Common myeloid progenitor, CD34-positive (primary cell): ENCODE measurements around the gene TWF2.

ENCODE experiments used
- CTCF ChIA-PET: fragments of 350-600 bp; sonication (Branson Sonifier 250); formaldehyde crosslinking; loops from one replicate; lab custom pipeline; 2021; ENCODE audit warnings: antibody characterized with exemption; lab: Charles Lee
- POLR2A ChIA-PET: fragments of 350-600 bp; sonication (Branson Sonifier 250); formaldehyde crosslinking; loops from one replicate; lab custom pipeline; 2021; ENCODE audit warnings: antibody characterized with exemption; lab: Charles Lee
- DNase-seq, 3 donors: peaks; one replicate each; pipeline versions ENCODE4 v3.0.0 to v3.0.0-alpha.2; 2013
- H3K27ac ChIP-seq, 2 experiments: 1 replicate in 1 of 2; 2 replicates in 1 of 2; pipeline ENCODE4 v1.7.0; 2013; ENCODE audit warnings: inconsistent platforms in 2 of 2, low read length in 2 of 2, mild to moderate bottlenecking in 2 of 2, low read depth in 1 of 2, moderate library complexity in 1 of 2; ENCODE audit not compliant: severe bottlenecking in 2 of 2, insufficient read depth in 1 of 2, poor library complexity in 1 of 2
- H3K27me3 ChIP-seq, 5 experiments: replicated peaks in 2 of 5; 1 replicate in 3 of 5; 2 replicates in 2 of 5; pipeline versions ENCODE4 v1.6.1 to v1.7.0; 2013; ENCODE audit warnings: low read length in 4 of 5, mild to moderate bottlenecking in 2 of 5, moderate library complexity in 2 of 5, inconsistent platforms in 1 of 5; ENCODE audit not compliant: insufficient read depth in 5 of 5, control insufficient read depth in 4 of 5
- H3K36me3 ChIP-seq, 4 experiments: 1 replicate in 2 of 4; 2 replicates in 2 of 4; pipeline versions ENCODE4 v1.6.1 to v1.7.0; 2013; ENCODE audit warnings: low read length in 3 of 4, control low read depth in 1 of 4, mild to moderate bottlenecking in 1 of 4; ENCODE audit not compliant: control insufficient read depth in 4 of 4, insufficient read depth in 4 of 4
- H3K4me1 ChIP-seq, 4 experiments: 1 replicate in 3 of 4; 2 replicates in 1 of 4; pipeline versions ENCODE4 v1.6.1 to v1.7.1; 2013; ENCODE audit warnings: low read length in 3 of 4, mild to moderate bottlenecking in 3 of 4, control low read depth in 1 of 4, inconsistent platforms in 1 of 4, moderate library complexity in 1 of 4; ENCODE audit not compliant: control insufficient read depth in 4 of 4, insufficient read depth in 4 of 4; ENCODE audit errors: control extremely low read depth in 1 of 4
- H3K4me3 ChIP-seq, 7 experiments: 1 replicate in 4 of 7; 2 replicates in 3 of 7; pipeline versions ENCODE4 v1.5.1 to v1.7.0; 2013; ENCODE audit warnings: mild to moderate bottlenecking in 7 of 7, low read length in 6 of 7, moderate library complexity in 6 of 7, inconsistent platforms in 2 of 7, low read depth in 2 of 7, control low read depth in 1 of 7; ENCODE audit not compliant: insufficient read depth in 4 of 7, control insufficient read depth in 1 of 7; ENCODE audit errors: extremely low read depth in 1 of 7
- H3K9me3 ChIP-seq, 5 experiments: 1 replicate in 4 of 5; 2 replicates in 1 of 5; pipeline versions ENCODE4 v1.6.1 to v1.7.1; 2013; ENCODE audit warnings: low read length in 4 of 5, mild to moderate bottlenecking in 2 of 5, inconsistent platforms in 1 of 5, low read depth in 1 of 5, moderate library complexity in 1 of 5; ENCODE audit not compliant: control insufficient read depth in 4 of 5, insufficient read depth in 2 of 5; ENCODE audit errors: control extremely low read depth in 1 of 5
- WGBS: methylation state at CpG from one replicate; pipeline ENCODE4 v1.1.5; 2013; ENCODE audit not compliant: insufficient coverage; 5-methylcytosine and 5-hydroxymethylcytosine counted together

Gene TWF2

DNA sequence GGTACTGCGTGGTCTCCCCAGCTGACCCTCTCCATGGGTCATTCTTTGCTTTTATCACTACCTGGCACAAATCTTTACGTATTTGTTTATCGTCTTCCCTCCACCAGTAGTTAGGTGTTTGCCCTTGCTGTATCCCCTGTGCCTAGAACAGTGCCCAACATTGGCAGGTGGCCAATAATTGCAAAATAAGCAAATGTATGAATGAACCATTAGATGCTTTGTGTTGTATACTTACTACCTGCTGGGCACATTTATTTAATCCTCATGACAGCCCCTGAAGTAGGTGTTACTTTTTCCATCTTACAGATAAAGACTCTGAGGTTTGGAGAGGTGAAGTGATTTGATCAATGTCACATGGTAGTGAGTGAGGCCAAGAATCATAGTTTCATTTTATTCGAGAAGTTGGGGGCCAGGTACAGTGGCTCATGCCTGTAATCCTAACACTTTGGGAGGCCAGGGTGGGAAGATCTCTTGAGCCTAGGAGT, 2.0 kb upstream of the TWF2 start:
- no peak for DNase-seq
- no peaks in the 10 kb centered on the region for H3K27me3 ChIP-seq
- H3K36me3 ChIP-seq = peaks cover 0 to 3% (median 0%) of the 10 kb centered on the region in 4 experiments
- ChIA-PET POLR2A (interaction anchor here (0.9 to 1.3 kb wide), 2 partner anchors 12 to 43 kb away, joined by 3 to 4 read pairs; no protein-coding TSS in a partner anchor), CTCF (interaction anchor here (0.9 to 15.4 kb wide), 9 partner anchors 9 to 207 kb away, joined by 3 to 161 read pairs (median 5); partner anchors contain the start of gene WDR82)
- no peaks in the 10 kb centered on the region for H3K9me3 ChIP-seq
- no peak overlapping the region for H3K4me3 ChIP-seq
- peak overlapping the region in 1 of 2 experiments; percentile 18 for H3K27ac ChIP-seq
- WGBS = 96% methylated on average over 4 of the region's 4 CpGs
- H3K4me1 ChIP-seq = peaks cover 2 to 66% (median 57%) of the 10 kb centered on the region in 4 experiments

DNA sequence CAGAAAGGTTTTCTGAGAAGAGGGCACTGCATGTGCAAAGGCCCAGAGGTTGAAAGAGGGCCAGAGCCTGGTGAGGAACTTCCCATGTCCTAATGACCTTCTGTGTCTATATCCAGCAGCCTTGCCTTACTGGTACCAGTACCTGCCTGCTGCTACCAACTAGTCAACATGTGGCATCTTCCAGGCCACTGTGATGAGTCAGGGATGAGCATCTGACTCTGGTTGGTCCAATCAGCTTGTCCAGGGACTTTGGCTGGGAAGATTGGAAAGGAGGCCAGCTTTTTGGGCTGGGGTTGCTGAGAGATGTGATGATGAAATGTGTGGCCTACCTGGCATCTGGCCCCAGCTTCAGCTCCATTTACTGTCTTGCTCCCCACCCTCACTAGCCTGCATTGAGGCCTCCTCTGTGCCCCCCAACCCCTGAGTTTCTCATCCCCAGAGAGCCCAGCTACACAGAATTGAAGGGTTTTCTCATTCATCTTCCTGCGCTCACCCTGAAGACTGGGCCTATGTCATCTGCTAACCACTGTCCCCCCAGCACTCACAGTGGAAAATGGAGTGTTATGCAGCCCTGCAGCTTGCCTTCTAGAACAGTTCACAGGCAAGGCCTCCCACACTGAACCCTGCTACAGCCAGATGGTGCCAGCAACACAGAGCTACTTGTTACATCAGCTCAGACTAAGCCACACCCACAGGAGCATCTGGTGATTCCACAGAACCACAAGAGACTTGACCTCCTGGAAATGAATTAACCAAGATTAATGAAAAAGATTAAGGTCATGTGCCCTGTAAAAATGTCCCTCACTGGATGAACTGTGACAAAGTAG, 1.3 kb upstream of the TWF2 start:
- Histone ChIP-seq H3K9me3 (no peaks in the 10 kb centered on the region), H3K4me3 (peak overlapping the region in 3 of 7 experiments; percentile 17 to 92 (median 75)), H3K27me3 (no peaks in the 10 kb centered on the region), H3K4me1 (peaks cover 2 to 60% (median 51%) of the 10 kb centered on the region in 4 experiments), H3K27ac (peak overlapping the region in 1 of 2 experiments; percentile 83), H3K36me3 (peaks cover 0 to 6% (median 2%) of the 10 kb centered on the region in 4 experiments)
- CTCF ChIA-PET = interaction anchor here (0.6 to 15.4 kb wide), 12 partner anchors 9 to 208 kb away, joined by 3 to 161 read pairs (median 4); partner anchors contain the start of gene WDR82
- whole genome bisulfite sequencing = 100% methylated on average over 1 of the region's 1 CpG
- peak; percentile 61 to 89 (median 83) for DNase-seq
- POLR2A ChIA-PET = interaction anchor here (0.9 to 1.3 kb wide), 3 partner anchors 13 to 47 kb away, joined by 4 read pairs; partner anchors contain the start of genes GLYCTK and WDR82

DNA sequence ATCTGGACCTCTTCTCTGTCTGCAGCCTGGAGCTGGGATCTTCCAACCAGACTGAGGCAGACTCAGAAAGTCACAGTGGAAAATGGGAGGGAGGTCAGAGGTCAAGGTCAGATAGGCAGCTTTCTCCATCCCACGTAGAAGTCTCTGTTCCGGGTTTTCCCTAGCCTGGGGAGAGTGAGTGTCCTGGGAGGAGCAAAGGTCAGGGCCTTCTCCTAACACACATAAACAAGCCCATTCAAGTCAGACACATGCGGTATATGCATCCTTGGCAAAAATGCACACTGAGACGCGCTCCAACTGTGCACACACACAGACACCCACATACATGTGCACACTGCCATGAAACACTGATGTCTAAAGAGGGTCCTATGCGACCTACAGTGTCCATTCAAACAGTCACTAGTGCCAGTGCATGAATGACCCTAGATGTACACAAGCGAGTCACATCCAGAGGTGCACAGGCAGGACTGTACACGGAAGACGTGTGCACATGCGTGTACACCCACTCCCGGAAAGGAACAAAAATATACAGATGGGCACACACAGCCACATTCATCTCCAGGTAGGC, 681 bp downstream of the TWF2 start:
- 2% methylated on average over 6 of the region's 11 CpGs for WGBS

DNA sequence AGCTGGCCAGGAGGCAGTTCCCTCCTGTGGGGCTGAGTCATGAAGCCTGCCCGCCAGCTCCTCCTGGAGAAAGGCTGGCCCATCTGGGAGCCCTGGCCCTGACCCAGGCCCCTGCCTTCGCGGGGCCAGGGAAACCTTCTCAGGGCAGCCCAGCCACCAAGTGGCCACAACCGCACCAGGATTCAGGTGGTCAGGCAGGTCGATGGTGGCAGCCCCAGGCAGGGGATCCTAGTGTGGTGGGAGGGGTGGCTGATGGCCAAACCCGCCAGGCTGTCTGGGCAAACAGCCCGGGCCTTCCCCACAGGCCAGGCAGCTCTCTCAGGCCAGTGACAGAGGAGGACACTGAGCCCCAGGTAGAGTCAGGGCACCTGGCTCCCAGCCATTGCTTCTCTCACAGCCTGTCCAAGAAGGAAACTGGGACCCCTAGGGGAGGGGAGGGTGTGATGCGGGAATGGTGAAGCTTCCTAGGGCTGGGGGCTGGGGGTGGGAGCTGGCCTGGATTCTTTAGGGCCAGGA, 1.2 kb downstream of the TWF2 start:
- ChIA-PET POLR2A (interaction anchor here (0.7 to 1.0 kb wide), 3 partner anchors 16 to 377 kb away, joined by 3 to 4 read pairs (median 3); partner anchors contain the start of gene WDR82), CTCF (interaction anchor here (0.8 to 15.4 kb wide), 9 partner anchors 12 to 102 kb away, joined by 3 to 161 read pairs (median 12); partner anchors contain the start of genes TLR9 and WDR82)
- 27% methylated on average over 6 of the region's 8 CpGs for WGBS
- Histone ChIP-seq H3K4me3 (peak overlapping the region in 6 of 7 experiments; percentile 66 to 94 (median 84)), H3K4me1 (peaks cover 2 to 41% (median 35%) of the 10 kb centered on the region in 4 experiments), H3K27ac (peak overlapping the region in 1 of 2 experiments; percentile 78), H3K9me3 (no peaks in the 10 kb centered on the region), H3K27me3 (no peaks in the 10 kb centered on the region), H3K36me3 (peaks cover 0 to 28% (median 11%) of the 10 kb centered on the region in 4 experiments)
- DNase-seq = no peak

More for the DNA sequence above, 681 bp downstream of the TWF2 start:
- Histone ChIP-seq H3K4me1 (peaks cover 2 to 41% (median 35%) of the 10 kb centered on the region in 4 experiments), H3K27me3 (no peaks in the 10 kb centered on the region), H3K36me3 (peaks cover 0 to 23% (median 10%) of the 10 kb centered on the region in 4 experiments), H3K9me3 (no peaks in the 10 kb centered on the region), H3K27ac (peak overlapping the region in 1 of 2 experiments; percentile 83), H3K4me3 (peak overlapping the region; percentile 66 to 94 (median 84))
- POLR2A ChIA-PET = interaction anchor here (0.7 to 1.3 kb wide), 8 partner anchors 13 to 45 kb away, joined by 3 to 7 read pairs (median 4); partner anchors contain the start of genes TLR9 and WDR82
- no peak for DNase-seq
- CTCF ChIA-PET = interaction anchor here (0.8 to 15.4 kb wide), 11 partner anchors 9 to 101 kb away, joined by 3 to 161 read pairs (median 5); partner anchors contain the start of genes TLR9 and WDR82

DNA sequence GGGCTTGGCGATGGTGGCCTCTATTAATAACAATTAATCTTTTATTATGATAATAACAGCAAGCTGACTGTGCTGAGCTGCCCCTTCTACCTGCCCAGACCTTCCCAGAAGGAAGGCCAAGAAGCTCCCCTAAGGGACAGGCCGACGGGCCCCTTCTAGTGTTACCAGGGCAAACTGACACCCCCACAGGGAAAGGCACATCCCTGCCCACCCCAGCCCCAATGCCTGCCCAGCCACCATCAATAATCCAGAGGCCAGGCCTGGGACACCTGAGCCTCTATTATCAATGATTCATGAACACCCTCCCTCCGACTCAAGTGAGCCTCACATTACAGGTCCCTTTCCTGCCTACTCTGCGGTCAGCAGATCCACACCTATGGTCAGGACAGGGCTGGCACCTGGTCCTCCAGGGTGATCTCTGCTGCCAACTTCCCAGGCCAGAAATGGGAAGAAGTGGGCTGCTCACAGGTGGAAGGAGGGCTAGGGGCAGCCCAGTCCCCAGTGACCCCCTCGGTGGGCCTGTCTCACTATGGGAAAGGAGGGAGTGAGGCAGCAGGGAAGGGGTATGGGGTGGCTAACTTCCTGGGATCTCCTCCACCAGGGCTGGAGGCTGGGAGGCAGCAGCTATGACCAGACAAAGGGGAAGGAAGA, 1.8 kb downstream of the TWF2 start:
- Histone ChIP-seq H3K4me1 (peaks cover 2 to 41% (median 35%) of the 10 kb centered on the region in 4 experiments), H3K9me3 (no peaks in the 10 kb centered on the region), H3K36me3 (peaks cover 0 to 32% (median 12%) of the 10 kb centered on the region in 4 experiments), H3K4me3 (peak overlapping the region in 5 of 7 experiments; percentile 75 to 94 (median 88)), H3K27ac (peak overlapping the region; percentile 15 to 78), H3K27me3 (no peaks in the 10 kb centered on the region)
- ChIA-PET CTCF (interaction anchor here (1.2 to 15.4 kb wide), 7 partner anchors 12 to 102 kb away, joined by 5 to 161 read pairs (median 19); partner anchors contain the start of genes TLR9 and WDR82), POLR2A (interaction anchor here (0.7 to 1.0 kb wide), 3 partner anchors 16 to 377 kb away, joined by 3 to 4 read pairs (median 3); partner anchors contain the start of gene WDR82)
- no peak for DNase-seq
- 100% methylated on average over 4 of the region's 6 CpGs for WGBS

DNA sequence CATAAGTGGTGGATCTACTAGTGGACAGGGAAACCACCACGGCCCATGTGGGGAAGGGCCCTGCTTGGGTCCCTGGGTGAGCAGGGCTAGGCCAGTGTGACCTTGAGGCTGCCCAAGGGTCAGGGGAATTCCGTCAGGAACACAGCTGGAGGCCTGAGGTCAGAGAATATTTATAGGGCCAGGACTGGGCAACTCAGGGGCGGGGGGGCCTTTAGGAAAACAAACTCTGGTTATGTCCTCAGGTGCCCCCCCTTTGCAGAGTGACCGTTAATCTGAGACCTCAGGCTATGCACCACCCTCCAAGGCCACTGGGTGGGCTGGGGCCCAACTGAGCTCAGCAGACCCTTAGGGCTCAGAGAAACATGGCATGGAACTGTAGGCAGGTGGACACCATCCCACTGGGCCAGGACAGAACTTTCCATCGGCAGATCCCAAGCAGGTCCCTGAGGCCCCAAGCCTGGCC, 2.5 kb downstream of the TWF2 start:
- peaks cover 0 to 38% (median 14%) of the 10 kb centered on the region in 4 experiments for H3K36me3 ChIP-seq
- 100% methylated on average over 4 of the region's 5 CpGs for WGBS
- DNase-seq = no peak
- H3K27me3 ChIP-seq = no peaks in the 10 kb centered on the region
- peak overlapping the region in 1 of 2 experiments; percentile 78 for H3K27ac ChIP-seq
- H3K4me1 ChIP-seq = peaks cover 2 to 48% (median 39%) of the 10 kb centered on the region in 4 experiments
- POLR2A ChIA-PET = no interaction called here
- peak overlapping the region in 1 of 7 experiments; percentile 75 for H3K4me3 ChIP-seq
- H3K9me3 ChIP-seq = no peaks in the 10 kb centered on the region
- CTCF ChIA-PET = interaction anchor here (0.7 to 15.4 kb wide), 8 partner anchors 10 to 103 kb away, joined by 3 to 161 read pairs (median 16); partner anchors contain the start of genes TLR9 and WDR82
